HEK293 (cell line): ENCODE results near the gene DYDC2.

ENCODE experiments used
- ZNF121 ChIP-seq: fragments of 450-650 bp; formaldehyde crosslinking; IDR thresholded peaks from 2 replicates; pipeline ENCODE4 v1.5.1; 2016; ENCODE audit warnings: missing biosample characterization, missing genetic modification characterization
- ZNF157 ChIP-seq: fragments of 450-650 bp; formaldehyde crosslinking; IDR thresholded peaks from 2 replicates; pipeline ENCODE4 v1.5.1; 2016; ENCODE audit warnings: missing biosample characterization, missing genetic modification characterization
- ZNF302 ChIP-seq: fragments of 450-650 bp; formaldehyde crosslinking; IDR thresholded peaks from 2 replicates; pipeline ENCODE4 v1.5.1; 2016; ENCODE audit warnings: missing biosample characterization, missing genetic modification characterization, low read depth
- ZNF501 ChIP-seq: fragments of 450-650 bp; formaldehyde crosslinking; IDR thresholded peaks from 2 replicates; pipeline ENCODE4 v1.5.1; 2016; ENCODE audit warnings: missing biosample characterization, missing genetic modification characterization
- ZNF561 ChIP-seq: fragments of 450-650 bp; IDR thresholded peaks from 2 replicates; pipeline ENCODE4 v1.5.1; 2018; ENCODE audit warnings: missing biosample characterization, missing genetic modification characterization, borderline replicate concordance
- TF ChIP-seq, protein P1 (sequence below): fragments of 450-650 bp; formaldehyde crosslinking; IDR thresholded peaks from 2 replicates; pipeline ENCODE4 v1.5.1; 2016; ENCODE audit warnings: missing biosample characterization, missing genetic modification characterization
- TF ChIP-seq, protein P2 (sequence below): fragments of 450-650 bp; formaldehyde crosslinking; IDR thresholded peaks from 2 replicates; pipeline ENCODE4 v1.5.1; 2016; ENCODE audit warnings: missing biosample characterization, missing genetic modification characterization

- TF ChIP-seq, protein P1, sequence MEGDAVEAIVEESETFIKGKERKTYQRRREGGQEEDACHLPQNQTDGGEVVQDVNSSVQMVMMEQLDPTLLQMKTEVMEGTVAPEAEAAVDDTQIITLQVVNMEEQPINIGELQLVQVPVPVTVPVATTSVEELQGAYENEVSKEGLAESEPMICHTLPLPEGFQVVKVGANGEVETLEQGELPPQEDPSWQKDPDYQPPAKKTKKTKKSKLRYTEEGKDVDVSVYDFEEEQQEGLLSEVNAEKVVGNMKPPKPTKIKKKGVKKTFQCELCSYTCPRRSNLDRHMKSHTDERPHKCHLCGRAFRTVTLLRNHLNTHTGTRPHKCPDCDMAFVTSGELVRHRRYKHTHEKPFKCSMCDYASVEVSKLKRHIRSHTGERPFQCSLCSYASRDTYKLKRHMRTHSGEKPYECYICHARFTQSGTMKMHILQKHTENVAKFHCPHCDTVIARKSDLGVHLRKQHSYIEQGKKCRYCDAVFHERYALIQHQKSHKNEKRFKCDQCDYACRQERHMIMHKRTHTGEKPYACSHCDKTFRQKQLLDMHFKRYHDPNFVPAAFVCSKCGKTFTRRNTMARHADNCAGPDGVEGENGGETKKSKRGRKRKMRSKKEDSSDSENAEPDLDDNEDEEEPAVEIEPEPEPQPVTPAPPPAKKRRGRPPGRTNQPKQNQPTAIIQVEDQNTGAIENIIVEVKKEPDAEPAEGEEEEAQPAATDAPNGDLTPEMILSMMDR (tag by site-specific recombination), result no peak
- TF ChIP-seq ZNF121 (no peak), ZNF157 (tag by site-specific recombination) (no peak), ZNF501 (tag by site-specific recombination) (no peak), ZNF561 (tag by site-specific recombination) (no peak), ZNF302 (tag by site-specific recombination) (no peak)
- TF ChIP-seq, protein P2, sequence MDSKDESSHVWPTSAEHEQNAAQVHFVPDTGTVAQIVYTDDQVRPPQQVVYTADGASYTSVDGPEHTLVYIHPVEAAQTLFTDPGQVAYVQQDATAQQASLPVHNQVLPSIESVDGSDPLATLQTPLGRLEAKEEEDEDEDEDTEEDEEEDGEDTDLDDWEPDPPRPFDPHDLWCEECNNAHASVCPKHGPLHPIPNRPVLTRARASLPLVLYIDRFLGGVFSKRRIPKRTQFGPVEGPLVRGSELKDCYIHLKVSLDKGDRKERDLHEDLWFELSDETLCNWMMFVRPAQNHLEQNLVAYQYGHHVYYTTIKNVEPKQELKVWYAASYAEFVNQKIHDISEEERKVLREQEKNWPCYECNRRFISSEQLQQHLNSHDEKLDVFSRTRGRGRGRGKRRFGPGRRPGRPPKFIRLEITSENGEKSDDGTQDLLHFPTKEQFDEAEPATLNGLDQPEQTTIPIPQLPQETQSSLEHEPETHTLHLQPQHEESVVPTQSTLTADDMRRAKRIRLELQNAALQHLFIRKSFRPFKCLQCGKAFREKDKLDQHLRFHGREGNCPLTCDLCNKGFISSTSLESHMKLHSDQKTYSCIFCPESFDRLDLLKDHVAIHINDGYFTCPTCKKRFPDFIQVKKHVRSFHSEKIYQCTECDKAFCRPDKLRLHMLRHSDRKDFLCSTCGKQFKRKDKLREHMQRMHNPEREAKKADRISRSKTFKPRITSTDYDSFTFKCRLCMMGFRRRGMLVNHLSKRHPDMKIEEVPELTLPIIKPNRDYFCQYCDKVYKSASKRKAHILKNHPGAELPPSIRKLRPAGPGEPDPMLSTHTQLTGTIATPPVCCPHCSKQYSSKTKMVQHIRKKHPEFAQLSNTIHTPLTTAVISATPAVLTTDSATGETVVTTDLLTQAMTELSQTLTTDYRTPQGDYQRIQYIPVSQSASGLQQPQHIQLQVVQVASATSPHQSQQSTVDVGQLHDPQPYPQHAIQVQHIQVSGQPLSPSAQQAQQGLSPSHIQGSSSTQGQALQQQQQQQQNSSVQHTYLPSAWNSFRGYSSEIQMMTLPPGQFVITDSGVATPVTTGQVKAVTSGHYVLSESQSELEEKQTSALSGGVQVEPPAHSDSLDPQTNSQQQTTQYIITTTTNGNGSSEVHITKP, result no peak
Observed at GRCh38 chr10:80405626-80406025, 49.0 kb downstream of the DYDC2 start.
